WTC11 (cell line): Measurements from ENCODE around the gene RBM19.

ENCODE experiments used
- AR ChIP-seq: fragments of 250-450 bp; sonication (Bioruptor Pico); IDR thresholded peaks from 2 replicates; pipeline ENCODE4 v1.9.0; 2021; ENCODE audit warnings: mild to moderate bottlenecking
- CREB1 ChIP-seq: sonication (generic); formaldehyde crosslinking; IDR thresholded peaks from 2 replicates; pipeline ENCODE4 v1.8.0; 2023; ENCODE audit warnings: mild to moderate bottlenecking, missing genetic modification reagents
- ETV6 ChIP-seq: sonication (generic); formaldehyde crosslinking; IDR thresholded peaks from 2 replicates; pipeline ENCODE4 v1.8.1; 2022; ENCODE audit warnings: mild to moderate bottlenecking, missing genetic modification reagents
- IRF2 ChIP-seq: sonication (generic); formaldehyde crosslinking; IDR thresholded peaks from 2 replicates; pipeline ENCODE4 v1.8.0; 2022; ENCODE audit warnings: low read depth, missing genetic modification reagents, borderline replicate concordance
- STAT6 ChIP-seq: sonication (generic); formaldehyde crosslinking; conservative IDR thresholded peaks from 2 replicates; pipeline ENCODE4 v1.8.1; 2023; ENCODE audit warnings: mild to moderate bottlenecking, low read depth, missing genetic modification reagents, moderate library complexity
- TCF7 ChIP-seq: sonication (generic); formaldehyde crosslinking; IDR thresholded peaks from 2 replicates; pipeline ENCODE4 v1.8.0; 2022; ENCODE audit warnings: mild to moderate bottlenecking, low read depth, missing genetic modification reagents, moderate library complexity
- TF ChIP-seq, protein P1 (sequence below): fragments of 200-600 bp; IDR thresholded peaks from 2 replicates; pipeline ENCODE4 v1.8.0; 2022; ENCODE audit warnings: antibody characterized with exemption
- TF ChIP-seq, protein P2 (sequence below): sonication (generic); formaldehyde crosslinking; IDR thresholded peaks from 2 replicates; pipeline ENCODE4 v1.8.0; 2022; ENCODE audit warnings: mild to moderate bottlenecking, missing genetic modification reagents
- TF ChIP-seq, protein P3 (sequence below): fragments of 250-450 bp; sonication (Bioruptor Pico); IDR thresholded peaks from 2 replicates; pipeline ENCODE4 v2.1.2; 2022; ENCODE audit warnings: mild to moderate bottlenecking, moderate library complexity

GRCh38 chr12:113863455-113863845 lies 102.7 kb downstream of the RBM19 start:
- TF ChIP-seq, protein P1, sequence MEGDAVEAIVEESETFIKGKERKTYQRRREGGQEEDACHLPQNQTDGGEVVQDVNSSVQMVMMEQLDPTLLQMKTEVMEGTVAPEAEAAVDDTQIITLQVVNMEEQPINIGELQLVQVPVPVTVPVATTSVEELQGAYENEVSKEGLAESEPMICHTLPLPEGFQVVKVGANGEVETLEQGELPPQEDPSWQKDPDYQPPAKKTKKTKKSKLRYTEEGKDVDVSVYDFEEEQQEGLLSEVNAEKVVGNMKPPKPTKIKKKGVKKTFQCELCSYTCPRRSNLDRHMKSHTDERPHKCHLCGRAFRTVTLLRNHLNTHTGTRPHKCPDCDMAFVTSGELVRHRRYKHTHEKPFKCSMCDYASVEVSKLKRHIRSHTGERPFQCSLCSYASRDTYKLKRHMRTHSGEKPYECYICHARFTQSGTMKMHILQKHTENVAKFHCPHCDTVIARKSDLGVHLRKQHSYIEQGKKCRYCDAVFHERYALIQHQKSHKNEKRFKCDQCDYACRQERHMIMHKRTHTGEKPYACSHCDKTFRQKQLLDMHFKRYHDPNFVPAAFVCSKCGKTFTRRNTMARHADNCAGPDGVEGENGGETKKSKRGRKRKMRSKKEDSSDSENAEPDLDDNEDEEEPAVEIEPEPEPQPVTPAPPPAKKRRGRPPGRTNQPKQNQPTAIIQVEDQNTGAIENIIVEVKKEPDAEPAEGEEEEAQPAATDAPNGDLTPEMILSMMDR = no peak
- TF ChIP-seq AR (CRISPR knock-in tag) (no peak), TCF7 (CRISPR knock-in tag) (no peak), IRF2 (CRISPR knock-in tag) (no peak), CREB1 (CRISPR knock-in tag) (no peak), STAT6 (CRISPR knock-in tag) (no peak), ETV6 (CRISPR knock-in tag) (no peak)
- TF ChIP-seq, protein P2, sequence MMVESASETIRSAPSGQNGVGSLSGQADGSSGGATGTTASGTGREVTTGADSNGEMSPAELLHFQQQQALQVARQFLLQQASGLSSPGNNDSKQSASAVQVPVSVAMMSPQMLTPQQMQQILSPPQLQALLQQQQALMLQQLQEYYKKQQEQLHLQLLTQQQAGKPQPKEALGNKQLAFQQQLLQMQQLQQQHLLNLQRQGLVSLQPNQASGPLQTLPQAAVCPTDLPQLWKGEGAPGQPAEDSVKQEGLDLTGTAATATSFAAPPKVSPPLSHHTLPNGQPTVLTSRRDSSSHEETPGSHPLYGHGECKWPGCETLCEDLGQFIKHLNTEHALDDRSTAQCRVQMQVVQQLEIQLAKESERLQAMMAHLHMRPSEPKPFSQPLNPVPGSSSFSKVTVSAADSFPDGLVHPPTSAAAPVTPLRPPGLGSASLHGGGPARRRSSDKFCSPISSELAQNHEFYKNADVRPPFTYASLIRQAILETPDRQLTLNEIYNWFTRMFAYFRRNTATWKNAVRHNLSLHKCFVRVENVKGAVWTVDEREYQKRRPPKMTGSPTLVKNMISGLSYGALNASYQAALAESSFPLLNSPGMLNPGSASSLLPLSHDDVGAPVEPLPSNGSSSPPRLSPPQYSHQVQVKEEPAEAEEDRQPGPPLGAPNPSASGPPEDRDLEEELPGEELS = no peak
- TF ChIP-seq, protein P3, sequence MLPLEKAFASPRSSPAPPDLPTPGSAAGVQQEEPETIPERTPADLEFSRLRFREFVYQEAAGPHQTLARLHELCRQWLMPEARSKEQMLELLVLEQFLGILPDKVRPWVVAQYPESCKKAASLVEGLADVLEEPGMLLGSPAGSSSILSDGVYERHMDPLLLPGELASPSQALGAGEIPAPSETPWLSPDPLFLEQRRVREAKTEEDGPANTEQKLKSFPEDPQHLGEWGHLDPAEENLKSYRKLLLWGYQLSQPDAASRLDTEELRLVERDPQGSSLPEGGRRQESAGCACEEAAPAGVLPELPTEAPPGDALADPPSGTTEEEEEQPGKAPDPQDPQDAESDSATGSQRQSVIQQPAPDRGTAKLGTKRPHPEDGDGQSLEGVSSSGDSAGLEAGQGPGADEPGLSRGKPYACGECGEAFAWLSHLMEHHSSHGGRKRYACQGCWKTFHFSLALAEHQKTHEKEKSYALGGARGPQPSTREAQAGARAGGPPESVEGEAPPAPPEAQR = no peak
